Smooth muscle cell (in vitro differentiated cells): Measurements from ENCODE around the gene C3orf52. TPM values are rescaled to one million over a fixed set of nuclear protein-coding genes. Genes with fewer than 3 reads are reported as not detected.
A peak's percentile ranks its signal among the peaks of the same experiment; 100 is the strongest.

ENCODE experiments used
- DNase-seq: peaks from one replicate; lab custom pipeline; 2025; ENCODE audit not compliant: unreplicated experiment; lab: John Stamatoyannopoulos, UW
- H2AFZ ChIP-seq: fragments of 200-600 bp; sonication (generic); 2 replicates; pipeline ENCODE4 v1.6.0; 2016; ENCODE audit warnings: antibody characterized with exemption, low read depth, mild to moderate bottlenecking
- H3F3A ChIP-seq: fragments of 200-600 bp; sonication (generic); 2 replicates; pipeline ENCODE4 v1.6.0; 2017; ENCODE audit warnings: antibody characterized with exemption, low read depth
- H3K27ac ChIP-seq: fragments of 200-600 bp; sonication (generic); 2 replicates; pipeline ENCODE4 v1.5.1; 2016; ENCODE audit warnings: low read depth, mild to moderate bottlenecking
- H3K27me3 ChIP-seq: fragments of 200-600 bp; sonication (generic); 2 replicates; pipeline ENCODE4 v1.6.1; 2016; ENCODE audit warnings: low read depth, mild to moderate bottlenecking
- H3K36me3 ChIP-seq: fragments of 200-600 bp; sonication (generic); 2 replicates; pipeline ENCODE4 v1.5.1; 2016; ENCODE audit warnings: low read depth
- H3K4me1 ChIP-seq: fragments of 200-600 bp; sonication (generic); 2 replicates; pipeline ENCODE4 v1.5.1; 2016; ENCODE audit warnings: low read depth
- H3K4me2 ChIP-seq: fragments of 200-600 bp; sonication (generic); 2 replicates; pipeline ENCODE4 v1.6.0; 2016; ENCODE audit warnings: mild to moderate bottlenecking
- H3K4me3 ChIP-seq: fragments of 200-600 bp; sonication (generic); 2 replicates; pipeline ENCODE4 v1.5.1; 2016; ENCODE audit warnings: mild to moderate bottlenecking
- H3K79me2 ChIP-seq: fragments of 200-600 bp; sonication (generic); 2 replicates; pipeline ENCODE4 v1.6.0; 2016; ENCODE audit warnings: low read depth, mild to moderate bottlenecking
- H3K9ac ChIP-seq: fragments of 200-600 bp; sonication (generic); 2 replicates; pipeline ENCODE4 v1.6.0; 2016; ENCODE audit warnings: low read depth
- H3K9me3 ChIP-seq: fragments of 200-600 bp; sonication (generic); replicated peaks from 2 replicates; pipeline ENCODE4 v1.5.1; 2016; ENCODE audit warnings: low read depth
- H4K20me1 ChIP-seq: fragments of 200-600 bp; sonication (generic); 2 replicates; pipeline ENCODE4 v1.6.0; 2016; ENCODE audit warnings: low read depth
- CTCF ChIP-seq: fragments of 200-600 bp; sonication (generic); IDR thresholded peaks from 2 replicates; pipeline ENCODE4 v1.5.1; 2017; ENCODE audit warnings: borderline replicate concordance, mild to moderate bottlenecking, antibody characterized with exemption; ENCODE audit not compliant: insufficient read depth, poor library complexity, severe bottlenecking
- WGBS: methylation state at CpG from one replicate; pipeline ENCODE4 v1.1.7; 2016; ENCODE audit warnings: low lambda C conversion rate; 5-methylcytosine and 5-hydroxymethylcytosine counted together
- polyA plus RNA-seq: library from polyadenylated mRNA; unstranded; fragments of >200 nt; fragmentation: Nextera tagmentation; extraction: Ambion mirVana; gene quantifications from 2 replicates; pipeline ENCODE4 v1.2.1, GENCODE V29; 2016
- total RNA-seq: library from RNA; depleted of rRNA; stranded (reverse); fragments of >200 nt; gene quantifications from 2 replicates; pipeline ENCODE4 v1.2.3, GENCODE V29; 2014

The C3orf52 gene
- total and polyA plus RNA-seq, 2 experiments from 2014 or later, result 4.0 to 10.2 TPM

DNA sequence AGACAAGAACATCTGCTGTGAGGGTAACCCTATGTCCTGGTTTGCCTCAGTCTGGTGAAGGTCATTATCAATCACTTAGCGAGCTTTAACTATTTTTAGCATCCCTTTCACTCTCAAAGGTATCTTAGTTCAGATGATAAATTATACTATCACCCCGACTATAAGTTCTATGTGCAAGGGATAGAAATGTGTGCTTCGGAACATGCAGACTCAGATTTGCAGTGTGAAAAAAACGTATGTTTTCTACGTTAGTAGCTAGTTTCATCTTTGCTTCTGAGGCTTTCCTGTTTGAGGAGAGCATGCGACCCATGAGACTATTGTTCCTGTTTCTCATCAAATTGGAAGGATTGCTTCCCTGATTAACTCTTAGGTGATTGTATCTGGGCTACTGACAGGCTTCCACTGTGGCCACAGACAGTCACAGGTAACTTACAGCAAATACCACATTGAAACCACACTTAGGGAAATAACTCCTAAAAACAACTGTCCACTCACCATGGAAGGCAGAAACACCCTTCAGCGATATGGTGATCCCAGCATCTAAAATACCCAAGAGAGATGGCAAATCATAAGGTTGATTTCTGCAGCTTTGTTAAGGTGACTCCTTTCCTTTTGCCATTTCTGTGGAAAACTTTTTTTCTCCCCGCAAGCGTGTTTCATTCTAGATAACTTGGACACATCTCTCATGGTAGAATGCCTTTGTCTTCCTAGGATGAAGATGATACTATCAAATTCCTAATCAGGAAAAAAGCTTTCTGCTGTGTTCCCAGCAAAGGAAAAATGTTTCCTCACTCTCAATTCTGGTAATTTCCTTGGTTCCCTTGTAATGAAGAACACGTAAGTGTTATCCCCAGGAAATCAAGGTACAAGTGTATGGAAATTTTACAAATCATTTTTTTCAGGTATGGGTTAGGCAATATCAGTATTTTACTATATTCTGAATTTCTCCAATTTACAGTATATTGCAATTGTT is 41.6 kb downstream of the C3orf52 start:
- WGBS, result 81% methylated on average over 10 of the region's 10 CpGs
- H3K4me1 ChIP-seq, result peaks cover 29% of the 10 kb centered on the region

GRCh38 chr3:112128843-112129727 is 42.9 kb downstream of the C3orf52 start:
- Histone ChIP-seq H3K79me2 (no peaks in the 10 kb centered on the region), H3K36me3 (no peaks in the 10 kb centered on the region), H3K4me3 (no peak overlapping the region), H2AFZ (no peak overlapping the region), H3K27ac (peak overlapping the region; percentile 35), H3K9me3 (no peaks in the 10 kb centered on the region), H3K9ac (no peak overlapping the region), H3F3A (no peaks in the 10 kb centered on the region), H3K4me1 (peaks cover 29% of the 10 kb centered on the region), H4K20me1 (no peaks in the 10 kb centered on the region), H3K4me2 (no peak overlapping the region), H3K27me3 (no peaks in the 10 kb centered on the region)
- DNase-seq, result no peak
- TF ChIP-seq CTCF, result no peak
- 48% methylated on average over 7 of the region's 7 CpGs for WGBS

More for the DNA sequence above, 41.6 kb downstream of the C3orf52 start:
- H4K20me1 ChIP-seq, result no peaks in the 10 kb centered on the region
- H3K79me2 ChIP-seq, result no peaks in the 10 kb centered on the region
- H3K9me3 ChIP-seq, result no peaks in the 10 kb centered on the region
- H2AFZ ChIP-seq, result no peak overlapping the region
- no peak overlapping the region for H3K9ac ChIP-seq
- DNase-seq, result no peak
- no peak overlapping the region for H3K4me2 ChIP-seq
- no peaks in the 10 kb centered on the region for H3F3A ChIP-seq
- no peaks in the 10 kb centered on the region for H3K36me3 ChIP-seq
- no peaks in the 10 kb centered on the region for H3K27me3 ChIP-seq
- H3K4me3 ChIP-seq, result no peak overlapping the region
- H3K27ac ChIP-seq, result no peak overlapping the region
- no peak for TF ChIP-seq CTCF

GRCh38 chr3:112129925-112130637 is 43.9 kb downstream of the C3orf52 start:
- no peaks in the 10 kb centered on the region for H3K79me2 ChIP-seq
- H3K27ac ChIP-seq, result no peak overlapping the region
- no peak overlapping the region for H3K4me2 ChIP-seq
- H3K9ac ChIP-seq, result no peak overlapping the region
- no peaks in the 10 kb centered on the region for H3K27me3 ChIP-seq
- TF ChIP-seq CTCF, result no peak
- no peaks in the 10 kb centered on the region for H3K9me3 ChIP-seq
- H3K36me3 ChIP-seq, result no peaks in the 10 kb centered on the region
- H3K4me1 ChIP-seq, result peaks cover 28% of the 10 kb centered on the region
- DNase-seq, result no peak
- H2AFZ ChIP-seq, result no peak overlapping the region
- WGBS, result 92% methylated on average over 4 of the region's 4 CpGs
- H4K20me1 ChIP-seq, result no peaks in the 10 kb centered on the region
- H3K4me3 ChIP-seq, result no peak overlapping the region
- H3F3A ChIP-seq, result no peaks in the 10 kb centered on the region
